ENCODE measurements around the gene SIPA1. TPM values are rescaled to one million over a fixed set of nuclear protein-coding genes. Genes with fewer than 3 reads are reported as not detected.

The SIPA1 gene
- total RNA-seq, 1 donor = 15.2 TPM

GRCh38 chr11:65623177-65623576 lies 14.7 kb upstream of the SIPA1 start:
- H3K4me3 ChIP-seq (ENCODE audit: insufficient read depth, low read length) = no peak overlapping the region
- H3K27me3 ChIP-seq (ENCODE audit: insufficient read depth, low read length) = no peaks in the 10 kb centered on the region
- no peaks in the 10 kb centered on the region for H3K4me1 ChIP-seq (ENCODE audit: insufficient read depth, low read length)
- no peak for TF ChIP-seq CTCF (IDR thresholded peaks at IDR 0.05; ENCODE audit: extremely low read depth, low read depth, low read length)
- H3K4me2 ChIP-seq (ENCODE audit: insufficient read depth, low read length) = no peak overlapping the region
- no peak overlapping the region for H3K27ac ChIP-seq (ENCODE audit: low read depth, low read length)
- DNase-seq (ENCODE audit: insufficient read length, low spot score, missing footprints) = no peak
- H2AFZ ChIP-seq (ENCODE audit: low read length) = no peak overlapping the region
- H4K20me1 ChIP-seq (ENCODE audit: insufficient read depth, low read length) = peaks cover 12% of the 10 kb centered on the region
- peaks cover 26% of the 10 kb centered on the region for H3K79me2 ChIP-seq (ENCODE audit: insufficient read depth, low read length)
- H3K36me3 ChIP-seq (ENCODE audit: insufficient read depth, low read length) = peaks cover 84% of the 10 kb centered on the region
- no peaks in the 10 kb centered on the region for H3K9me3 ChIP-seq (ENCODE audit: low read depth, low read length)

- no peaks in the 10 kb centered on the region for H3K27me3 ChIP-seq (ENCODE audit: insufficient read depth, low read length)
- H2AFZ ChIP-seq (ENCODE audit: low read length) = no peak overlapping the region
- peaks cover 19% of the 10 kb centered on the region for H3K79me2 ChIP-seq (ENCODE audit: insufficient read depth, low read length)
- H3K9me3 ChIP-seq (ENCODE audit: low read depth, low read length) = no peaks in the 10 kb centered on the region
- TF ChIP-seq CTCF (IDR thresholded peaks at IDR 0.05; ENCODE audit: extremely low read depth, low read depth, low read length) = no peak
- H4K20me1 ChIP-seq (ENCODE audit: insufficient read depth, low read length) = peaks cover 7% of the 10 kb centered on the region
- H3K4me2 ChIP-seq (ENCODE audit: insufficient read depth, low read length) = no peak overlapping the region
- no peak overlapping the region for H3K4me3 ChIP-seq (ENCODE audit: insufficient read depth, low read length)
- H3K4me1 ChIP-seq (ENCODE audit: insufficient read depth, low read length) = no peaks in the 10 kb centered on the region
- DNase-seq (ENCODE audit: insufficient read length, low spot score, missing footprints) = no peak
- H3K27ac ChIP-seq (ENCODE audit: low read depth, low read length) = no peak overlapping the region
- H3K36me3 ChIP-seq (ENCODE audit: insufficient read depth, low read length) = peaks cover 82% of the 10 kb centered on the region
Observed at GRCh38 chr11:65623852-65624616, 13.9 kb upstream of the SIPA1 start.

- H3K27ac ChIP-seq (ENCODE audit: low read depth, low read length) = no peak overlapping the region
- peaks cover 11% of the 10 kb centered on the region for H3K79me2 ChIP-seq (ENCODE audit: insufficient read depth, low read length)
- H4K20me1 ChIP-seq (ENCODE audit: insufficient read depth, low read length) = peaks cover 4% of the 10 kb centered on the region
- no peak overlapping the region for H2AFZ ChIP-seq (ENCODE audit: low read length)
- DNase-seq (ENCODE audit: insufficient read length, low spot score, missing footprints) = no peak
- H3K27me3 ChIP-seq (ENCODE audit: insufficient read depth, low read length) = no peaks in the 10 kb centered on the region
- no peaks in the 10 kb centered on the region for H3K9me3 ChIP-seq (ENCODE audit: low read depth, low read length)
- no peak overlapping the region for H3K4me3 ChIP-seq (ENCODE audit: insufficient read depth, low read length)
- H3K4me2 ChIP-seq (ENCODE audit: insufficient read depth, low read length) = no peak overlapping the region
- H3K36me3 ChIP-seq (ENCODE audit: insufficient read depth, low read length) = peaks cover 83% of the 10 kb centered on the region
- no peaks in the 10 kb centered on the region for H3K4me1 ChIP-seq (ENCODE audit: insufficient read depth, low read length)
- TF ChIP-seq CTCF (IDR thresholded peaks at IDR 0.05; ENCODE audit: extremely low read depth, low read depth, low read length) = no peak
Observed at GRCh38 chr11:65624931-65625627, 12.8 kb upstream of the SIPA1 start.

GRCh38 chr11:65625628-65626342 lies 12.1 kb upstream of the SIPA1 start:
- H3K4me2 ChIP-seq (ENCODE audit: insufficient read depth, low read length) = no peak overlapping the region
- peak; percentile 97 for DNase-seq (ENCODE audit: insufficient read length, low spot score, missing footprints)

More at GRCh38 chr11:65625628-65626342, 12.1 kb upstream of the SIPA1 start:
- no peaks in the 10 kb centered on the region for H3K27me3 ChIP-seq (ENCODE audit: insufficient read depth, low read length)
- H3K9me3 ChIP-seq (ENCODE audit: low read depth, low read length) = no peaks in the 10 kb centered on the region
- H3K4me3 ChIP-seq (ENCODE audit: insufficient read depth, low read length) = no peak overlapping the region
- H4K20me1 ChIP-seq (ENCODE audit: insufficient read depth, low read length) = peaks cover 4% of the 10 kb centered on the region
- peaks cover 84% of the 10 kb centered on the region for H3K36me3 ChIP-seq (ENCODE audit: insufficient read depth, low read length)
- H2AFZ ChIP-seq (ENCODE audit: low read length) = no peak overlapping the region
- peak; percentile 43 for TF ChIP-seq CTCF (IDR thresholded peaks at IDR 0.05; ENCODE audit: extremely low read depth, low read depth, low read length)
- no peak overlapping the region for H3K27ac ChIP-seq (ENCODE audit: low read depth, low read length)
- no peaks in the 10 kb centered on the region for H3K4me1 ChIP-seq (ENCODE audit: insufficient read depth, low read length)
- peaks cover 4% of the 10 kb centered on the region for H3K79me2 ChIP-seq (ENCODE audit: insufficient read depth, low read length)

All from osteoblast (primary cell).